Ishikawa (cell line): ENCODE measurements around the gene PRKAG1.

Experiments used
- CEBPB ChIP-seq: IDR thresholded peaks from 2 replicates; pipeline ENCODE4 v1.6.1; 2012
- CREB1 ChIP-seq: IDR thresholded peaks from 2 replicates; pipeline ENCODE4 v1.6.1; 2012; ENCODE audit warnings: low read depth
- EGR1 ChIP-seq: IDR thresholded peaks from 2 replicates; pipeline ENCODE4 v1.6.1; 2012
- EP300 ChIP-seq: IDR thresholded peaks from 2 replicates; pipeline ENCODE4 v1.6.1; 2012; ENCODE audit warnings: borderline replicate concordance
- FOXM1 ChIP-seq: IDR thresholded peaks from 2 replicates; pipeline ENCODE4 v1.6.1; 2012; ENCODE audit warnings: low read depth, borderline replicate concordance
- NFIC ChIP-seq: IDR thresholded peaks from 2 replicates; pipeline ENCODE4 v1.6.1; 2012
- RAD21 ChIP-seq: IDR thresholded peaks from 2 replicates; pipeline ENCODE4 v1.6.1; 2012; ENCODE audit warnings: low read depth
- TAF1 ChIP-seq: IDR thresholded peaks from 2 replicates; pipeline ENCODE4 v1.6.1; 2012; ENCODE audit warnings: low read depth, mild to moderate bottlenecking
- TCF12 ChIP-seq: IDR thresholded peaks from 2 replicates; pipeline ENCODE4 v1.6.1; 2012; ENCODE audit warnings: low read depth
- TEAD4 ChIP-seq: IDR thresholded peaks from 2 replicates; pipeline ENCODE4 v1.6.1; 2012
- YY1 ChIP-seq: IDR thresholded peaks from 2 replicates; pipeline ENCODE4 v1.6.1; 2012; ENCODE audit warnings: low read depth
- ZBTB7A ChIP-seq: IDR thresholded peaks from 2 replicates; pipeline ENCODE4 v1.6.1; 2012; ENCODE audit warnings: low read depth
- TF ChIP-seq, protein P1 (sequence below): IDR thresholded peaks from 2 replicates; pipeline ENCODE4 v1.6.1; 2012
- TF ChIP-seq, protein P2 (sequence below): IDR thresholded peaks from 2 replicates; pipeline ENCODE4 v1.6.1; 2012; ENCODE audit warnings: low read depth, mild to moderate bottlenecking
- TF ChIP-seq, protein P3 (sequence below): IDR thresholded peaks from 2 replicates; pipeline ENCODE4 v1.6.1; 2012

PRKAG1 gene

GRCh38 chr12:48990552-48990951, 28.0 kb downstream of the PRKAG1 start:
- TF ChIP-seq YY1: no peak
- TF ChIP-seq NFIC: no peak
- TF ChIP-seq RAD21: no peak
- TF ChIP-seq CREB1: no peak
- no peak for TF ChIP-seq TCF12
- TF ChIP-seq, protein P1, sequence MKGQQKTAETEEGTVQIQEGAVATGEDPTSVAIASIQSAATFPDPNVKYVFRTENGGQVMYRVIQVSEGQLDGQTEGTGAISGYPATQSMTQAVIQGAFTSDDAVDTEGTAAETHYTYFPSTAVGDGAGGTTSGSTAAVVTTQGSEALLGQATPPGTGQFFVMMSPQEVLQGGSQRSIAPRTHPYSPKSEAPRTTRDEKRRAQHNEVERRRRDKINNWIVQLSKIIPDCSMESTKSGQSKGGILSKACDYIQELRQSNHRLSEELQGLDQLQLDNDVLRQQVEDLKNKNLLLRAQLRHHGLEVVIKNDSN: no peak
- no peak for TF ChIP-seq EGR1
- TF ChIP-seq, protein P2, sequence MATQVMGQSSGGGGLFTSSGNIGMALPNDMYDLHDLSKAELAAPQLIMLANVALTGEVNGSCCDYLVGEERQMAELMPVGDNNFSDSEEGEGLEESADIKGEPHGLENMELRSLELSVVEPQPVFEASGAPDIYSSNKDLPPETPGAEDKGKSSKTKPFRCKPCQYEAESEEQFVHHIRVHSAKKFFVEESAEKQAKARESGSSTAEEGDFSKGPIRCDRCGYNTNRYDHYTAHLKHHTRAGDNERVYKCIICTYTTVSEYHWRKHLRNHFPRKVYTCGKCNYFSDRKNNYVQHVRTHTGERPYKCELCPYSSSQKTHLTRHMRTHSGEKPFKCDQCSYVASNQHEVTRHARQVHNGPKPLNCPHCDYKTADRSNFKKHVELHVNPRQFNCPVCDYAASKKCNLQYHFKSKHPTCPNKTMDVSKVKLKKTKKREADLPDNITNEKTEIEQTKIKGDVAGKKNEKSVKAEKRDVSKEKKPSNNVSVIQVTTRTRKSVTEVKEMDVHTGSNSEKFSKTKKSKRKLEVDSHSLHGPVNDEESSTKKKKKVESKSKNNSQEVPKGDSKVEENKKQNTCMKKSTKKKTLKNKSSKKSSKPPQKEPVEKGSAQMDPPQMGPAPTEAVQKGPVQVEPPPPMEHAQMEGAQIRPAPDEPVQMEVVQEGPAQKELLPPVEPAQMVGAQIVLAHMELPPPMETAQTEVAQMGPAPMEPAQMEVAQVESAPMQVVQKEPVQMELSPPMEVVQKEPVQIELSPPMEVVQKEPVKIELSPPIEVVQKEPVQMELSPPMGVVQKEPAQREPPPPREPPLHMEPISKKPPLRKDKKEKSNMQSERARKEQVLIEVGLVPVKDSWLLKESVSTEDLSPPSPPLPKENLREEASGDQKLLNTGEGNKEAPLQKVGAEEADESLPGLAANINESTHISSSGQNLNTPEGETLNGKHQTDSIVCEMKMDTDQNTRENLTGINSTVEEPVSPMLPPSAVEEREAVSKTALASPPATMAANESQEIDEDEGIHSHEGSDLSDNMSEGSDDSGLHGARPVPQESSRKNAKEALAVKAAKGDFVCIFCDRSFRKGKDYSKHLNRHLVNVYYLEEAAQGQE: no peak
- no peak for TF ChIP-seq TAF1
- TF ChIP-seq FOXM1: no peak
- no peak for TF ChIP-seq EP300
- no peak for TF ChIP-seq TEAD4
- TF ChIP-seq, protein P3, sequence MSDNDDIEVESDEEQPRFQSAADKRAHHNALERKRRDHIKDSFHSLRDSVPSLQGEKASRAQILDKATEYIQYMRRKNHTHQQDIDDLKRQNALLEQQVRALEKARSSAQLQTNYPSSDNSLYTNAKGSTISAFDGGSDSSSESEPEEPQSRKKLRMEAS: no peak
- TF ChIP-seq ZBTB7A: no peak
- no peak for TF ChIP-seq CEBPB

DNA sequence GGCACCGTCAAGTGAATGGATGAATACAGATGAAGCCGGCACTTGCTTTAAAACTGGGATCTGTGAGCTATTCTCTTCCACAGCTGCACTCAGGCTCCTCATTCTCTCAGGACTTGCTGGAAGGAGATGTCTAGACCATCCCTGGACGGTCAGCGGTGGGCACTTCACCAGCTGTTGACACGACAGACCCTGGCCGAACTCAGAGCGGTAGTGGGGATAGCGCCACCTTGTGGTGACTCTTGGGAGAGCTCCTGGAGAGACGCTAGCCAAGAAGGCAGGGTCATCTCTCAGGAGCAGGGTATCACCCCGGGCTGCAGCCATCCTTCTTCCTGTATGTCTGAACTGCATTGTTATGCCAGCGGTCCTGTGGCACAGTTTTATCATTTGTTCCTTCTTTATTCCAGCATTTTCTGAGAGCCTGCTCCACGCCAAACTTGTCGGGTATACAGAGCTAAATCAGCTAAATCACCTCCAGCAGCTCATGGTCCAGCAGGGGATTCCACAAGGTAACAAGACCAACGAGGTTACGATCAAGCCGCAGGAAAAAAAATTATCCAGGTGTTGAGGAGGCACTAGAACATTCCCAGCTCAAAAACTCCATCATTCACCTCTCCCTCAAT, 30.4 kb downstream of the PRKAG1 start:
- TF ChIP-seq NFIC (no peak), ZBTB7A (peak; percentile 54; the same call in 1 of the 2 replicates), RAD21 (peak; percentile 71)

GRCh38 chr12:48986720-48987291, 31.8 kb downstream of the PRKAG1 start:
- TF ChIP-seq EGR1: no peak
- TF ChIP-seq EP300: no peak
- TF ChIP-seq TEAD4: no peak
- TF ChIP-seq FOXM1: no peak
- no peak for TF ChIP-seq ZBTB7A
- TF ChIP-seq, protein P3: no peak
- no peak for TF ChIP-seq TCF12
- TF ChIP-seq RAD21: no peak
- no peak for TF ChIP-seq TAF1
- no peak for TF ChIP-seq CEBPB
- no peak for TF ChIP-seq NFIC
- TF ChIP-seq, protein P2: no peak
- TF ChIP-seq, protein P1: no peak
- TF ChIP-seq YY1: no peak
- TF ChIP-seq CREB1: no peak

DNA sequence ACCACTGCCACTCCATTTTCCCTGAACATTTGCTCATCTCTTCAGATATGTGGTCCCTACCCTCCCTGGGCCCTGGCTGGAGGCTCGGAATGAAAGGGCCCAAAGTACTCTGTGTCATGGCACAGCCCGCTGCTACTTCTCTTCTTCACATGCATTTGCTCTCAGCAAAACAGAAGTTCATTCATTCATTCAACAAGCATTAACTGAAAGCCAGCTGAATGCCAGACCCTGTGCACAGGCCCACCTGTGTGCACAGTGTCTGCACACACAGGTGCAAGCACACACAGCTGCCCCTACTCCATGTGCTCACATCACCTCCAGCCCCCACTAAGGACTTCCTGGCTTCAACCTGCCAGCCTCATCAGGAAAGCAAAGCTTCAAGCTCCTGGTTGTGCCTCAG, 32.7 kb downstream of the PRKAG1 start:
- TF ChIP-seq CREB1 (no peak), EGR1 (no peak), CEBPB (no peak), EP300 (no peak), FOXM1 (no peak), YY1 (no peak), NFIC (no peak), RAD21 (no peak), ZBTB7A (no peak), TEAD4 (no peak), TAF1 (no peak), TCF12 (no peak)
- TF ChIP-seq, protein P1: no peak
- TF ChIP-seq, protein P3: no peak
- TF ChIP-seq, protein P2: no peak
